Fibroblast of pulmonary artery (primary cell): ENCODE results near the gene ROBO1.
A peak's percentile ranks its signal among the peaks of the same experiment; 100 is the strongest.
"Not testable (repeated sequence)": the region's sequence is repeated elsewhere in the genome, so short reads cannot be mapped to it uniquely, and the experiment has no call there.

Experiments
- DNase-seq: peaks from one replicate; pipeline ENCODE4 v3.0.0-alpha.2; 2010; ENCODE audit warnings: low read depth
- H3K4me3 ChIP-seq: replicated peaks from 2 replicates; pipeline ENCODE4 v1.5.1; 2011; ENCODE audit warnings: low read depth, mild to moderate bottlenecking, control low read depth, low read length, moderate library complexity
- CTCF ChIP-seq: IDR thresholded peaks from 2 replicates; pipeline ENCODE4 v1.5.1; 2011; ENCODE audit warnings: mild to moderate bottlenecking, control low read depth, low read length, inconsistent platforms; ENCODE audit errors: missing control alignments

ROBO1 gene

DNA sequence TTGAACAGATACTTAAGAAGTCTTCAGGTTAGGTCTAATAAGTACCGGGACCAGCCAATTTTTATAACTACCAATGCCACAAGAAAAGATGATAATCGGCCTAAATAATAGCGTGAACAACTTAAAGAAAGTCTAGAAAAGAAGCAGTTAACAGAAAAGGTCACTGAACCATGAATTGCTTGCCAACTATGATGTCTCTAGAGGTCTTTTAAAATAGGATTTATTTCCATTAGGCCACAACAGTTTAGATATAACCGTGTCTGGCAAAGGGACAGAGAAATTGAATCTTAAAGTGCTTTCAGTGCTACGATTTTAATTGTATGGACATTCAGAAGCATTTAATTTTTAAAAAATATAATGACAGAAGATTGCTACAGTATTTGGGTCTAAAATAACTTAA is 1070.4 kb downstream of the ROBO1 start:
- peak; percentile 10 for DNase-seq
- H3K4me3 ChIP-seq: no peak overlapping the region
- no peak for TF ChIP-seq CTCF

DNA sequence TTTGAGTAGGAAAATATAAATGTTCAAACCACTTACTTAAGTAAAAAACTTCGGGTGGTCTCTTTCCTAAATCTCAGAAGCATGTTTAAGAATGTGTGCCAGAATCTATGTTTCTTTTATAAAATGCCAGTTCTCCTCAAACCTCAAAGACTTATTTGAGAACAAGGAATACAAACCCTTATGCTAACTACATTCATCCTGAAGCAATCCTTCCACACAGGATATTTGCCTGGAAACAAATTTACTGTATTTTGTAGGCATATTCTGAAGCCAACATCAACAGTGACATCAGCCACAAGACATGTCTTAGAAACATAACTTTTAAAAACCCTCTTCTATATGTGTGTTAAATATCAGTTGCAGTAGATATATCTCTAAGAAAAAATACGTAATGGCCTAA is 1077.0 kb downstream of the ROBO1 start:
- no peak for TF ChIP-seq CTCF
- DNase-seq: peak; percentile 42
- no peak overlapping the region for H3K4me3 ChIP-seq

- no peak for TF ChIP-seq CTCF
- H3K4me3 ChIP-seq: no peak overlapping the region
- DNase-seq: no peak
These were observed 1078.4 kb downstream of the ROBO1 start for GRCh38 chr3:78689378-78689777.

DNA sequence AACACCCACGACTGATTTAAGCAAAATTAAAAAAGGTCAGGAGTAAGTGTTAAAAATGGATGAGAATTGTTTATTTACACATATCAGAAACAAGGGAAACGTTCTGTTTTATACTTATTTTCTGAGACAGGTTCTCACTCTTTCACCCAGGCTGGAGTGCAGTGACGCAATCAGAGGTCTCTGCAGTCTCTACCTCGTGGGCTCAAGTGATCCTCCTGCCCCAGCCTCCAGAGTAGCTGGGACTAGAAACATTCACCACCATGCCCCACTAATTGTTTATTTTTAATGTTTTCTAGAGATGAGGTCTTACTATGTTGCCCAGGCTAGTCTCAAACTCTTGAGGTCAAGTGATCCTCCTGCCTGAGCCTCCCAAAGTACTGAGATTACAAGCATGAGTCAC is 1080.3 kb downstream of the ROBO1 start:
- TF ChIP-seq CTCF: no peak

DNA sequence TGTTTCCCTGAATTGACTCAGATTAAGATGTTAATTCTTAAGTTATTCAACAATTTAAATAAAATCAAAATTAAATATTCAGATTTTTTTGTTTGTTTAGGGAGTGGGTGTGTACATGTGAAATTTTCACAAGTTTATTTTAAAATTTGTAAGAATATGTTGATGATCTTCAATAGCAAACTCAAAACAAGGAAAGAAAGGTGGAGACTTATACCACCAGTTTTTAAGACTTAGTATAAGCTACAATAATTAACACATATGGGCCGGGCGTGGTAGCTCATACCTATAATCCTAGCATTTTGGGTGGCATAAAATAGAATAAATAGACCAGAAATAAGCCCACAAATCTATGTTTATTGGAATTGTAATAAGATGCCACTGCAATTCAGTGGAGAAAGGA is 1084.5 kb downstream of the ROBO1 start:
- TF ChIP-seq CTCF: no peak
- no peak overlapping the region for H3K4me3 ChIP-seq
- no peak for DNase-seq

More for the DNA sequence above, 1080.3 kb downstream of the ROBO1 start:
- H3K4me3 ChIP-seq: no peak overlapping the region
- DNase-seq: no peak

GRCh38 chr3:78675119-78675805 is 1092.5 kb downstream of the ROBO1 start:
- not testable (repeated sequence) for H3K4me3 ChIP-seq, DNase-seq

GRCh38 chr3:78670746-78671145 is 1097.1 kb downstream of the ROBO1 start:
- DNase-seq: peak; percentile 11
- H3K4me3 ChIP-seq: no peak overlapping the region
- no peak for TF ChIP-seq CTCF
